Right ventricle myocardium inferior (tissue), 1 donor: ENCODE data around the gene OR9Q1. TPM values are rescaled to one million over a fixed set of nuclear protein-coding genes. Genes with fewer than 3 reads are reported as not detected.
"Not testable (repeated sequence)": the region's sequence is repeated elsewhere in the genome, so short reads cannot be mapped to it uniquely, and the experiment has no call there.

Experiments
- ATAC-seq: fragments of 200-7000 bp; cut with Tn5 transposase; one replicate; pipeline ENCODE4 v1.9.1; 2020; ENCODE audit warnings: mild to moderate bottlenecking, moderate library complexity
- DNase-seq: peaks from one replicate; pipeline ENCODE4 v3.0.0; 2021; ENCODE audit errors: missing footprints
- intact Hi-C: fragments of 100-400 bp; cut with DNase I; formaldehyde crosslinking; loops from one replicate; pipeline ENCODE4 v1.11.0; 2022
- long read RNA-seq: library from polyadenylated mRNA; unstranded; transcript quantifications from one replicate; pipeline ENCODE4 v2.0.0, GENCODE V29; 2021
- total RNA-seq: library from RNA; stranded (reverse); fragmentation: NEBNext Ultra II Directional; extraction: Animal tissue kit (Norgen Biotek cat#: 25700); gene quantifications from one replicate; pipeline ENCODE4 v1.2.1, GENCODE V29; 2021
- donor health status: DM: no; HTN: yes; CAD: no; lungs with severe emphysema.

The OR9Q1 gene
- not detected for total RNA-seq
- long read RNA-seq = 0 reads

- intact Hi-C loops = loop anchor here (2.0 kb wide), 1 partner anchor 19 kb away; no protein-coding TSS in a partner anchor
- no peak for ATAC-seq
- no peak for DNase-seq
Observed at GRCh38 chr11:58023435-58023931, at the start of gene OR9Q1. OR9Q1 (plus strand) TSS chr11:58023881; CDS start chr11:58179445, 155,564 bp downstream.

- intact Hi-C loops = no loop called here
- no peak for DNase-seq
- no peak for ATAC-seq
Observed at GRCh38 chr11:57974132-57974531, 49.5 kb upstream of the OR9Q1 start.

- ATAC-seq (no peak), DNase-seq (no peak)
- intact Hi-C loops = no loop called here
Observed at GRCh38 chr11:57974848-57975601, 48.7 kb upstream of the OR9Q1 start.

GRCh38 chr11:57977709-57978108 lies 46.0 kb upstream of the OR9Q1 start:
- intact Hi-C loops = no loop called here
- DNase-seq (no peak), ATAC-seq (no peak)

- intact Hi-C loops = no loop called here
- no peak for DNase-seq
- no peak for ATAC-seq
Observed at GRCh38 chr11:57978686-57979531, 44.8 kb upstream of the OR9Q1 start.

GRCh38 chr11:57979532-57980079 lies 44.1 kb upstream of the OR9Q1 start:
- no peak for ATAC-seq
- DNase-seq = no peak
- intact Hi-C loops = no loop called here

GRCh38 chr11:57980201-57980600 lies 43.5 kb upstream of the OR9Q1 start:
- intact Hi-C loops = no loop called here
- DNase-seq (no peak), ATAC-seq (no peak)

GRCh38 chr11:57981536-57981935 lies 42.1 kb upstream of the OR9Q1 start:
- ATAC-seq (no peak), DNase-seq (no peak)
- intact Hi-C loops = no loop called here

- DNase-seq = no peak
- intact Hi-C loops = no loop called here
- ATAC-seq = no peak
Observed at GRCh38 chr11:57982776-57983175, 40.9 kb upstream of the OR9Q1 start.

GRCh38 chr11:57983191-57983590 lies 40.5 kb upstream of the OR9Q1 start:
- intact Hi-C loops = no loop called here

GRCh38 chr11:57999523-57999922 lies 24.2 kb upstream of the OR9Q1 start:
- ATAC-seq, intact Hi-C loops, DNase-seq: not testable (repeated sequence)

More at GRCh38 chr11:57983191-57983590, 40.5 kb upstream of the OR9Q1 start:
- ATAC-seq (no peak), DNase-seq (no peak)

GRCh38 chr11:58000021-58000420 lies 23.7 kb upstream of the OR9Q1 start:
- DNase-seq, ATAC-seq, intact Hi-C loops: not testable (repeated sequence)

GRCh38 chr11:58000699-58001098 lies 23.0 kb upstream of the OR9Q1 start:
- no peak for DNase-seq
- intact Hi-C loops = no loop called here
- ATAC-seq = no peak

GRCh38 chr11:58003036-58003435 lies 20.6 kb upstream of the OR9Q1 start:
- intact Hi-C loops = no loop called here
- ATAC-seq (no peak), DNase-seq (no peak)

GRCh38 chr11:58003591-58003990 lies 20.1 kb upstream of the OR9Q1 start:
- ATAC-seq (no peak), DNase-seq (no peak)
- intact Hi-C loops = no loop called here

GRCh38 chr11:58004664-58005063 lies 19.0 kb upstream of the OR9Q1 start:
- DNase-seq (no peak), ATAC-seq (no peak)
- intact Hi-C loops = loop anchor here (2.0 kb wide), 1 partner anchor 18 kb away; the partner anchor contains the start of gene OR9Q1

- intact Hi-C loops = no loop called here
- DNase-seq (no peak), ATAC-seq (no peak)
Observed at GRCh38 chr11:58006940-58007339, 16.7 kb upstream of the OR9Q1 start.

GRCh38 chr11:58011771-58012170 lies 11.9 kb upstream of the OR9Q1 start:
- no peak for DNase-seq
- no peak for ATAC-seq

GRCh38 chr11:58024601-58025091 lies 965 bp downstream of the OR9Q1 start:
- DNase-seq (peak; percentile 82), ATAC-seq (peak; percentile 87)
- intact Hi-C loops = loop anchor here (1.0 kb wide), 1 partner anchor 88 kb away; no protein-coding TSS in a partner anchor

More at GRCh38 chr11:58011771-58012170, 11.9 kb upstream of the OR9Q1 start:
- intact Hi-C loops = no loop called here
